NCI-H2196 treated with DMSO at 0.1 percent for 48 hours (cell line): ENCODE measurements around the gene DOCK9.

ENCODE experiments used
- DNase-seq: peaks from one replicate; lab custom pipeline; 2025; ENCODE audit not compliant: unreplicated experiment; lab: John Stamatoyannopoulos, UW

Gene DOCK9

GRCh38 chr13:98951266-98951665 is 26.6 kb downstream of the DOCK9 start:
- no peak for DNase-seq

DNA sequence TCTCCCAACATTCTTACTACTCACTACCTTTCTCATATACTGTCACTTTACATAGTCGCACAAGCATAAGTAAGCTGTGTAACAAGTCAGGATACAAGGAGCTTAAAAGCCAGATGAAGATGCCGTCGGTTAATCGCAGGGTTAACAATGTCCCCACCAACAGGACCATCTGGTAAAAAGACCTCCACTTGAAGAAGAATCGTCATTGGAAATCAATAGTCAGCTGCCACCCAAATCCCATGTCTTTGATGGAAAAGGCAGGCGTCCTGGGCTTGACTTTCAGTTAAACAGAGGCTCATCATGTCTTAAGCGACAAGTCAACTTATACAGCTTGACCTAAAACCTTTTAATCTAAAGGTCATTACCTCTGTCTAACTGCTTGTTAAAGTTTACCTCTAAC is 27.2 kb downstream of the DOCK9 start:
- no peak for DNase-seq

GRCh38 chr13:98947925-98948324 is 29.9 kb downstream of the DOCK9 start:
- no peak for DNase-seq

DNA sequence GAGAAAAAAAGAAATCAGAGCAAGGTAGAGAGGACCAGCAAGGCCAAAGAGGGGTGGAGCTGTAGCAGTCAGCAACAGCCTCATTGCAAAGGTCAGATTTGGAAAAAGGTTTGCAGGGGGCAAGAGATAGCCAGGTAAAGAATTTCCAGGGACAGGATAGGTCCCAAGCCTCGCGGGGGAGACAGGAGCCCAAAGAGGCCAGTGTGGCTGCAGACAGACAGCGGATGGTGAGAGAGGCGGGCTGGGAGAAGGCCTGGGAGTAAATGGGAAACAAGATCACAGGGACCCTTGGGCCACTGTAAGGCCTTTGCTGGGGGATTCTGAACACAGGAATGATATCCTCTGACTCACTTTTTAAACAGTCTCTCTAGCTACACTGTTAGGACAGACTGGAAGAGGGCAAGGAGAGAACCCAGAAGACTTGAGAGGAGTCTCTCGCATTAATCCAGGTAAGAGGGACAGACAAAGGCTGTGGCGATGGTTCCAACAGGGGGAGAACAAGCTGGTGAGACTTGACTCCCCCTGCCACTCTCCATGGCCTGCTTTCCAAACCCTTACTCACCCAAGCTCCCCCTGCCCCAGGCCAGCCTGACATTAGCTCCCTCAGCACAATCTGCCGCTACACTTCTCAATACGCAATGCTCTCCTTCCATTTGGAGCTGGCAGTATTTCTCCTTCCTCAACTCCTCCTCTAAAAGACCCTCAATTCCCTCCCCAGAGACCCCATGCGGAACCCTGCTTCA is 31.8 kb downstream of the DOCK9 start:
- DNase-seq = no peak

DNA sequence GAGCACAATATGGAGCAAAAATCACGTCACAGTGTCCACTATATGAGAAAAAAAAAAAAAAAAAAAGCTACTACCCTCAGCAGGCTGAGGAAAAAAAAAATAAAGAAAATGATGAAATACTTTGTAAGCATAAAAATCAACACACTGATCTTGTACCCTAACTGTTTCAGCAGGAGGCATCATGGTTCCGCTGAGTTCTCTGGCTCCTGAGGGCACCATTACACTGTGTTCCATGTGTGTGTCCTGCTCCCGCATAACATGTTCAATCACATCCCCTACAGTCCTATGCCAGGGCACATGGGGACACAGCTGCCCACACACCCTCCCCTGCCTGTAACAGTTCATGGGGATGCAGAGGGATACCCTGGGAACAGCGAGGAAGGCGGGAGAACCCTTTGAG is 33.5 kb downstream of the DOCK9 start:
- no peak for DNase-seq

GRCh38 chr13:98942997-98943396 is 34.9 kb downstream of the DOCK9 start:
- no peak for DNase-seq

DNA sequence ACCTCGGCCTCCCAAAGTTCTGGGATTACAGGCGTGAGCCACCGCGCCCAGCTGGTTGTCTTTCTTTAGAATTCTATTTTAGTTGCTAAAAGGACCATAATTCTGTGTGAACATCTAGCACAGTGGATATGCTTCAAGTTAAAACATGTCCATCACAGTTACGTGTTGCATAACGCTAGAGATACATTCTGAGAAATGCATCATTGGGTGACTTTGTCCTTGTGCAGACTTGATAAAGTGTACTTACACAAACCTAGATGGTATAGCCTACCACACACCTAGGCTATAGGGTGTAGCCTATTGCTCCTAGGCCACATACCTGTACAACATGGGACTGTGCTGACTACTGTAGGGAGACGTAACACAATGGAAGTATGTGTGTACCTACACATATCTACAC is 35.4 kb downstream of the DOCK9 start:
- no peak for DNase-seq

GRCh38 chr13:98941536-98941935 is 36.3 kb downstream of the DOCK9 start:
- no peak for DNase-seq

GRCh38 chr13:98941126-98941525 is 36.7 kb downstream of the DOCK9 start:
- DNase-seq = no peak

- DNase-seq = no peak
Observed at GRCh38 chr13:98940325-98941001, 37.4 kb downstream of the DOCK9 start.

- no peak for DNase-seq
Observed at GRCh38 chr13:98939660-98940191, 38.1 kb downstream of the DOCK9 start.

GRCh38 chr13:98938801-98939200 is 39.1 kb downstream of the DOCK9 start:
- no peak for DNase-seq

DNA sequence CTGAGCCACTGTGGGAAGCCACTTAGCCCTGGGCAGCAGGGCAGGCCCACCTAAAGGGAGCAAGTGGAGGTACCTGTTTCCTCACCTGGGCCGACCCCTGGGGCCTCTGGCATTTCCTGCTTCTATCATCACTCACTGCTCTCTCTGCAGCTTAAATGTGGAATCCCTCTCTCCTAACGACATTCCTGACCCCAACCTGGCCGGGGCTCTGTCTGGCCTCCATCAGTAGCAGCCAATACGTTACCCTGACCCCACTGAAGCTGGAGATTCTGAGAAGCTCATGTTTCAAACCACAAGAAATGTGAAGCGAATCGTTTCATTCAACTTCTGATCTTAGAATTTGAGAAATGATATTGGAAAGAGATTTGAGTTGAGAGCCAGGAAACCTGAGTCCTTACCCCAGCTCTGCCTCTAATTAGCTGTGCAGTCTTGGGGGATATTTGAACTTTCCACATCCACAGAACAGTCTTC is 39.9 kb downstream of the DOCK9 start:
- DNase-seq = no peak

- DNase-seq = no peak
Observed at GRCh38 chr13:98934243-98934642, 43.6 kb downstream of the DOCK9 start.

DNA sequence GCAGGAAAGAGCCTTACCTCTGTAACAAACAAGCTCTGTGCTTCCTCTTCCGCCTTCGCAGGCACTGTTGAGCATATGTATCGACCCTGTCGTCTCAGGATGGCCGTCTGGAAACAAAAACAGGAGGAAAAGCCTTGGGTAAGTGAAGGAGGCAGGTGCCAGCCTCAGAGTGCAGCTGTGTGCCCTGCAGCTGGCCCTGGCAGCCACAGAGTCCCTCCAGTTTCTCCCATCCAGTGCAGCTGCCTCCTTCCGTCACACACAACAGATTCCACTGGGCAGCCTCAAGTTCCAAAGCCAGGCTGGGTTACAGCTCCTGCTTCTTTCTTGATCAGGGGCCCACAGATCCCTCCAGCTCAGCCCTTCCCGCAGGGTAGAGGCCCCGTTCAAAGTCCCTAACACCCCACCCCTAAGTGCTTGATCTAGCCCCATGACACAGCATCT is 47.7 kb downstream of the DOCK9 start:
- DNase-seq = no peak

DNA sequence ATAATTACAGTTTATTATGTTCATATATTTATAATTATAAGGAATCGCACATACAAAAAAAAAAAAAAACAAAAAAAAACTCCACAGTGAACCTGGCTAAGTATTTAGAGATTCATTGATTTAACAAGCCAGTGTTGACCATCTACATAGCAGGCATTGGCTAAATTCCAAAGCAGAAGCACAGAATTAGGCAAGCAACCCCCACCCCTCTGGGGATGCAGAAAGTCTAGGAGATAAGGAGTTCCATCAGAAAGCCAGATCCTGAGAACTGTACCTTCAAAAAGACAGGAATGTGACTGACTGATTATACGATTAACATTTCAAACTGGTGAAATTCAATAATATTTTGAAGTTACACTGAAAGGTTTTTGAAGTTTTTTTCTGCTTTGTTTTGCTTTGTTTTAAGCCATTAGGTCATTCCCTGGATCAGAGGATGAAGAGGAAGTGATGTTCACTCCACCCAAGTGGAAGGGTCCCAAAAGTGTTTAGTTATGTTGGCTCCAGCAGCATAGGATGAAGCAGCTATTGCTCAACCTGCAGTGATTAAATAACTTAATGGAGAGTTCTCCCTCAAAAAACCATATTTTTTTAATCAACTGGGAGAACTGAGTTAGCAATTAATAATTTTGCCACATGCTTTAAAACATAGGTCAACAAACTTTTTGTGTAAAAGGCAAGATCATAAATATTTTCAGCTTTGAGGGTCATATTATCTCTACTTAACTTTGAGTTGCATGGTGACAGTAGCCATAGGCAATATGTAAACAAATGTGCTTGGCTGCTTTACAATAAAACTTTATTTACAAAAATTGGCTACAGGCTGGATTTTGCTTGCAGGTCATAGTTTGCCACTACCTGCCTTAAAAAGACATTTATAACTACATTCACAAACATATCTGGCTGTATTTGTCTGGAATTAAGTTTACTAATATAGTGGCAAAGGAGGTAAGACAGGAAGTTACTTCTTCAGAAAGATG is 49.6 kb downstream of the DOCK9 start:
- no peak for DNase-seq

DNA sequence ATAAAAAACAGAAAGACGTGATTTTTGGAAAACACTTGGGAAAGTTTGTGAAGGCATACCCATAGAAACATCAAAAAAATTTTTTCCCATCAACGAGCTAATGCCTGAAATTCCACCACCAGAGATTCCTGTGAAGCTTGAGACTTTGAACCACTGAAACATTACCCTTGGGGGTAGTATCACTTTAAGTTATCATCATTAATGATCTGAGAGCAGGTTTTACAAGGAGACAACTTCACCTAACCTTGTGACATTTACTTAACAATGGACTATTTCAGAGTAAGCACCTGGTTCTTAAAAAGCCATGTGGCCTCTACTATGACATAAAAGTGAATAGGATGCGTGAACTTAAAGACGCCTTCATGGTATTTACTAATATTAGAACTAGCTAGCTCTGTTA is 51.9 kb downstream of the DOCK9 start:
- DNase-seq = no peak

GRCh38 chr13:98923641-98924397 is 54.0 kb downstream of the DOCK9 start:
- no peak for DNase-seq

DNA sequence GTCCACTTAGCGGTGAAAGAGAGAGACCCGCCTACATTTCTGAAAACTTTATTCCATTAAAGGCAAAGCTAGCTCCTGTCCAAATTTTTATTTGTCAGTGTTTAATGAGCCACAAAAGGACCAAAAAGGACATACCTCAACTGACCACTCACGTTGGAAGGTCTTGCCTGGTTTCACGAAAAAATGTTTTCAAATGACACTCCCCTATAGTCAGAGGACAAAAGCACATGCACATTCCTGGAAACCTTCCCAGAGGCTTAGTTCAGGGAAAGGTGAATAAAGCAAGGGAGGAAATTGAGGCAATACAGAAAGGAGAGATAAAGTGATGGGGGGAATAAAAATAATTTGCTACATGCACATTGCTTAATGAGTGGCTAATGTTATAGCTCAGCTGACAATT is 55.6 kb downstream of the DOCK9 start:
- DNase-seq = no peak

- no peak for DNase-seq
Observed at GRCh38 chr13:98921786-98922185, 56.1 kb downstream of the DOCK9 start.
